ENCODE data around the gene CAPRIN2.

The CAPRIN2 gene

DNA sequence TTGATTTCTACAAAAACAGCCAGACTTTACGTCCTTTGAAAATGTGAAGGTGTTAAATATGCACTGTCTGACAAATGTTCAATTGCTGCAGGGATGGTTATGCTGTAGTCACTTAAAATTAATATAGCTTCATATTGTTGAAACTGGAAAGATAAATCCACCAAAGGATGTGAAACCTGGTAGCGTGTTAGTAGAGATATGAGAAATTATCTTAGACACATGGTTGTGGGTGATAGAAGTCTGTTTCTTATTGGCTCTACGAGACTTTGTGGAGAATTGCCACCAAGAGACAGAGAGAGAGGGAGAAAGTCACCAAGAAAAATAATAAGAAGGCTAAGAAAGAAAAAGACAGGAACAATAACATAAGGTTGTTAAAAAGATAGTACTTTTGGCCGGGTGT is 2.6 kb upstream of the CAPRIN2 start:
- DNase-seq: no peak

DNA sequence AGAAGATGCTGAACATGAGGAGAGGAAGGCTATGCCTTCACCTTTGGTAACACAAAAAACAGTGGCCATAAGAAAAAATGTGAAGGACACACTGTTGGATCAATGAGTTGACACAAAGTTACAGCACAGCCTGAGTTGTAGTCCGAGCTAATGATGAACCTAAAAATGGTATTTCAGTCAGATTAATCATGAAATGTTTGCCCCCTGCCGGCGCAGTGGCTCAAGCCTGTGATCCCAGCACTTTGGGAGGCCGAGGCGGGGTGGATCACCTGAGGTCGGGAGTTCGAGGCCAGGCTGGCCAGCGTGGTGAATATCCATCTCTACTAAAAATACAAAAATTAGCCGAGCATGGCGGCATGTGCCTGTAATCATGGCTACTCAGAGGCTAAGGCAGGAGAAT is 1.3 kb upstream of the CAPRIN2 start:
- no peak for DNase-seq

DNA sequence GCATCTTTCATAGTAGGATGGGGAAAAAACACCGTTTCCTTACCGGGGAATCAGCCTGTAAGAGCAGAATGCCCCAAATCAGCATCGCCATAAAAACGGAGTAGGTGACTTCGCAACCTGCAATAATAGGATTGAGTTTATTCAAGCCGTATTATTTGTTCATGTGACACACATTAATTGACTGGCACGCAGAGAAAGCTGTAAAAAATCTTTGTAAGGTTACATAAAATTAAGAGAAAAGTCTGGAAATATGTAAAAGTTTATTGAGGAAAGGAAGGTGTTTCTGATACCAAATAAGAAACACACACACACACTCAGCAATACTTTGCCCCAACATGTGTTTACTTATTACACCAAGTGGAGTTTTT is 628 bp upstream of the CAPRIN2 start:
- no peak for DNase-seq

DNA sequence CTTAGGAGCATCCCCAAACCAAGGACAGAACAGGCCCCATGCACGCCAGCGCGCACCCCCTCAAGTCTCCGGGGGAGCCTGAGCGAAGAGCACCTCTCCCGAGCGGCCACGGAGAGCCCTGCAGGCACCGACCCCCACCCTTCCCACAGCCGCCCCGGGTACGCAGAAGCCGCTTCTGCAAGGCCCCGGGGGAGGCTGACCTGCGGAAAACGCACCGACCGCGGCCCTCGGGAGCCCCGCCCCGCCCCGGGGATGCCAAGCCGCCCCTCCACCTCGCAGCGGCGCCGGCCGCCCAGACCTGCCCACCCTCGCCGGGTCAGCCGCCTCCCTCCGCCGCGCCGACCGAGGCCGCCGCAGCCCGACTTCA is 385 bp downstream of the CAPRIN2 start:
- DNase-seq: no peak

DNA sequence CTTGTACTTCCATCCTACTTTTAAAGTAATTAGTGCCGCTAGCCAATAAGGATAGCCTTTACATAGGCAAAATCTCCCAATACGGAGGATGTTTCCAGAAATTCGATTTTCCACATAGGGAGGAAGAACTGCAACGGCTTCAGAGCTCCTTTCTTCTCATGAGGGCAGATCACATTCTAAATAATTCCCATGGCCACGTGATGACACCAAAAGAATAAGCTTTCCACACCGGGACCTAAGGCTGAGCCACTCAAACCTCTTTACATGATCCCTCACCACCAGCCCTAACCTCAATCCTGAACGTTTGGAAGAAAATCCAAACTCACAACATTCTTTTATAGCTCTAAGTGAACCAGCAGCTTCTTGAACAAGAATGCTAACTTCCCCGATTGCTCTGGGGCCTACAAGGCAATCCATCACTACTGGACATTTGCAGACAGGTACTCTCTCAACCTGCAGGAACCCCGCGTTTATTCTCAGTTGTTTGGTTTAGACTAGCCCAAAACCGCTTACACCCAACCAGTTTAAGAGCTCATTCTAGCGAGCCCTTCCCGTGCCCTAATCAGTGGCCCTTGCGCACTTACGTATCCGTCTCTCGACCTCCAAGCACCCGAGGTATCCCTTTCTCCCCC is 884 bp downstream of the CAPRIN2 start:
- DNase-seq: no peak

DNA sequence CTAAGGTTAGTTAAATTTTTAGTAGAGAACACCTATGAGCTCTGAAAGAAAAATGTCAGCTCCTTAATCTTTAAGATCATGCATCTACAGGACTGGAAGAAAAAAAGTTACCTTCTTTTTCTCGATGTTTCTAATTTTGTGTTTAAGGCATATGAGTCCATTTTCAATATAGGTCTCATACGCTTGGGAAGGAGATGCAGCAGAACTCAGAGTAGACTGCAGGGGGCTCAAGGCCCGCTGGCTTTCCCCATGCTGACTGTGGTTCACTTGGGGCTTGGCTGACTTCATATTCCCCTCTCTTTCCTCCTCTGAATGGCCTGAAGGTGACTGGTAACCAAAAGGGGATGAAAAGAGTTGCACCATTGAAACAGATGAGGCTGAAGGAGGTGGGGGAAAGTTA is 1.5 kb downstream of the CAPRIN2 start:
- peak; percentile 31 for DNase-seq

DNA sequence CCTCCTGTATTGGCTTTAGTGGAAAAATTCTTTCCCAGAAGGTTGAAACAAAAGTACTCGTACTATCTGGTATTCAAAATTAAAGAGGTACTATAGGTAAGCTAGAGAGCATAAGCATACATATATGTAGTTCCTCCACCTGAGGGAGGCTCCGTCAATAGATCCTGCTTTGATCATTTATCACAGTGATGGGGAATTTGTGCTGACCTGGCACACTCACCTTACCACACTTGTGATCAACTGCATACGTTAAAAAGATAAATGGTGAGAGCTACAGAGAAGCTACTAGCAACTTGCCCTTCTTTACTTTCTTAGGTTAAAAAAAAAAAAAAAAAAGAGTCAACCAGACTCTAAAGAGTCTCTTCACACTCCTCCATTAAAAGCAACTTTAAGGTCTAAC is 2.5 kb downstream of the CAPRIN2 start:
- DNase-seq: no peak

DNA sequence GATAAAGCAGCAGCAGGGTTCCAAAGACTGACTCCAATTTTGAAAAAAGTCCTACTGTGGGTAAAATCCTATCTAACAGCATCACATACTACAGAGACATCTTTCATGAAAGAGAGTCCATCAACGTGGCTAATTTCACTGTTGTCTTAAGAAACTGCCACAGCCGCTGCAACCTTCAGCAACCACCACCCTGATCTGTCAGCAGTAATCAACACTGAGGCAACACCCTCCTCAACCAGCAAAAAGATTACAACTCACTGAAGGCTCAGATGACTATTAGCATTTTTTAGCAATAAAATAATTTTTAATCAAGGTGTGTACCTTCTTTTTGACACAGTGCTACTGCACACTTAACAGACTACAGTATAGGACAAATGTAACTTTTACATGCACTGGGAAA is 6.6 kb downstream of the CAPRIN2 start:
- DNase-seq: no peak

DNA sequence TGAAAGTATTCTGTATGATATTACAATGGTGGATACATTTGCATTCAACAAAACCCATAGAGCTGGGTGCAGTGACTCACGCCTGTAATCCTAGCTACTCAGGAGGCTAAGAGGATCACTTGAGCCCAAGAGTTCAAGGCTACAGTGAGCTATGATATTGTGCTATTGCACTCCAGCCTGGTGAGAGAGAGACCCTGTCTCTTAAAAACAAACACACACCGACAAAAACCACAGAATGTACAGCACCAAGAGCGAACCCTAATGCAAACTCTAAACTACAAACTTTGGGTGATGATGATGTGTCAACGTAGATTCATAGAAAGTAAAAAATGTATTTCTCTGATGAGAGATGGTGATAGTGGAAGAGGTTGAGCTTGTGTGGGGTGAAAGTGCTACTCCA is 8.6 kb downstream of the CAPRIN2 start:
- DNase-seq: no peak

DNA sequence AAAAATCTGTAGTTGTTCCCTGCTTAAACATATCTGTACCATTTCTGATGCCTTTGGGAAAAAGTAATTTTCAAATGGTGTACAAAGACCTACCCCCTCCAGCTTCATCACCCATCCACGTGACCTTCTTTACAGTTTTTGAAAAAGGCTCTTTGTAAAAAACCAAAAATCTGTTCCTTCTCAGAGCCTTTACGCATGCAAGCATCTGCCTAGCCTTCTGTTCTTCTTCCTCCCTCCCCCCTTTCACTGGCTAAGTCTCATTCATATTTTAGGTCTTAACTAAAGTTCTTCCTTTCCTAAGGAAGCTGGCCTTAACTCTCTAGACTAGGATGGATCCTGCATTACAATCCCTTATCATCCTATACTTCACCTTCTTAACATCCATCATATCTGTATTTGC is 10.4 kb downstream of the CAPRIN2 start:
- no peak for DNase-seq

DNA sequence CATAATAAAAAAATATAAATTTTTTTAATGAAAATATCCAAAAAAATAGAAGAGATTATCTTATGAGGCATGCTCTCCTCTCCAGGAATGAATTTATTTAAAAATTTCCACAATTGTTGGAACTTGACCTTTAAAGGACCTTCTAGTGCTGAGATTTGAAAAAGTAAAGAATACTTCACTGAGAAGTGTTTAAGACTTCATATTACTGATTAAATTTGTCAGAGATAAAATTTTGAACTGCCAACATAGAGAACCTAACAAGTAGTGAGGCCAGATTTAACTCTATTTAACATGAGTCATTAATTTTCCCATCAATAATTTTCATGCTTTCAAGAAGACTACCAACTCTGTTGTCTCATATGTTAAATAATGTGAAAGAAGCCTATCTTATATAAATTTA is 14.5 kb downstream of the CAPRIN2 start:
- no peak for DNase-seq

DNA sequence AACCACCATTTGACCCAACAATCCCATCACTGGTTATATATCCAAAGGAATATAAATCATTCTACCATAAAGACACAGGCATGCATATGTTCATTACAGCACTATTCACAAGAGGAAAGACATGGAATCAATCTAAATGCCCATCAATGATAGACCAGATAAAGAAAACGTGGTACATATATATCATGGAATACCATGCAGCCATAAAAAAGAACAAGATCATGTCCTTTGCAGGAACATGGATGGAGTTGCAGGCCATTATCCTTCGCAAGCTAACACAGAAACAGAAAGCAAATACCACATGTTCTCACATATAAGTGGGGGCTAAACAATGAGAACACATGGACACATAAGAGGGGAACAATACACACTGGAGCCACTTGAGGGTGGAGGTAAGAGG is 15.7 kb downstream of the CAPRIN2 start:
- DNase-seq: no peak

DNA sequence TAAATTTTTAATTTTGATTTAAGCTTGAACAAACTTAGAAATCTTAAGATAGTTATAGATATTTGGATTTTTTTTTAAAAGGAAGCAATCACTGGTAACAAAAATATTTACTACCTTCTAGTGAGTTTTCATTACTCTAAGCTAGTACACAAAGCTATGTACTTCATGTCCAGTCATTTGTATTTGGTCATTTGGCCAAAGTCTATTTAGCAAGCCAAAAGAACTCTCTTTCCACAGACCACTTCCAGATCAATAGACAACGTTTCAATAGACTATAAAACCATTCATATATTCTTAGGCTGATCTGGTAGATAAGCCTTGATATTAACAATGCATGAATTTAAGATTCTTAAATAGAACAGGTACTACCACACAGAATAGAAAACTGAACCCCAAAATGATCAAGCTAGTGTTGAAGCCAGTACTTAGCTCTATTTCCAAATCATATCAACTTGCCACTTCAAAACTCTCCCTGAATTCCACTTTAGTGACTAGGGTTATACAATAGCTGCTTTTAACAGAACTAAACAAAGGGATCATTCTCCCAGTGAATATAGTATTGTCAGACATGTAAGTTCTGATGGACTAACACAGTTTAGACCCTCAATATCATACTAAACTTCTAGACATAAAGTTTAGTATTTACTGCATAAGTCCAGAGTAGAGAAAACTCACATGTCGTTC is 21.7 kb downstream of the CAPRIN2 start:
- DNase-seq: no peak

DNA sequence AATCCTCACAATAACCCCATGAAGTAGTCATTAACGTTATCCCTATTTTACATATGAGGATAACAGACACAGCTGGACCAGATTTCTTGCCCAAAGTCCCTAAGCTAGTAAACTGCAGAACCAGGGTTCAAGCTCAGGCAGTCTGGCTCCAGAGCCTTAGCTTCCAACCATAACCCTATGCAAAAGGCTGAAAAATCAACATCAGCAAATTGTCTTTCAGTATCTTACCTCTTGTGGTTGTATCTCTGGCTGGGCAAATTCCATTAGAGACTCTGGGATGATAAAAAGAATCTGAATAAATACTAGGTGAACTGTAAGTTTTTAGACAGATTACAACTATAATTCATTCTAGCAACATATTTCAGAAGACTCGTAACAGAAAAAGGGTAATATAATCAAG is 24.7 kb downstream of the CAPRIN2 start:
- no peak for DNase-seq

DNA sequence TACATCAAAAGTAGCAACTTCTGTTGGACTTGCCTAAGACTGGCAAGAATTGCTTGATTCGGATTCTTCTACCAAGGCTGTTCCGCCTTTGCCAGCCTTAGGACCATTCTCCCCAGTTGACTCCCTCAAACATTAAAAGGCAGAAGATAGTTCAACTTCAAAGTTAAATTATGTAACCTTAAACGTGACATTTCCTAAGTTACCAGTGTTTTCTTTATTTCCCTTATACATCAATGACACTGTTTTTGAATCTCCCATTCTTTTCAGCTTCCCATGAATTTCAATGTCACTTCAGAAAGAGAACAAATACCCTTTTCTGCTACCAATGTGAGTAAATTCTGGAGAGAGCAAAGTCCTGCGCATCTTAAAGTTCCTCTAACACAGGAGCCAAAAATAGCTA is 25.2 kb downstream of the CAPRIN2 start:
- DNase-seq: no peak

DNA sequence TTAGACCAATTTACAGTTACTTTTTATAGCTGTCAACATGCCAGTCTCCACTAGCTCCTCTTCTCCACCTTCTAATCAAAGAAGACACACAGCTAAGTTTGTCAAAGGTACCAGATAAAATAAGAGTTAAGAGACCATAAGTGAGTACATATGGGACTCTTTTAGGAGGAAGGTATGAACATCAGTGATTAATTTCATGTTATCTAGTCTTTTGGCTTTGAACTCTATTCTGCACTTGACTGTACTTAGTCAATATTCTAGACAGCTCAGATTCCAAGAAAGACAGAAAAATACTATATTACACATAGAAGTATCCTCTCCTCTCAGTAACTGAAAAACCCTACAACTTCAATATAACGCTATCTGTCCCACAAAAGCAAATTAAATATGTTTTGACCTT is 28.1 kb downstream of the CAPRIN2 start:
- no peak for DNase-seq

DNA sequence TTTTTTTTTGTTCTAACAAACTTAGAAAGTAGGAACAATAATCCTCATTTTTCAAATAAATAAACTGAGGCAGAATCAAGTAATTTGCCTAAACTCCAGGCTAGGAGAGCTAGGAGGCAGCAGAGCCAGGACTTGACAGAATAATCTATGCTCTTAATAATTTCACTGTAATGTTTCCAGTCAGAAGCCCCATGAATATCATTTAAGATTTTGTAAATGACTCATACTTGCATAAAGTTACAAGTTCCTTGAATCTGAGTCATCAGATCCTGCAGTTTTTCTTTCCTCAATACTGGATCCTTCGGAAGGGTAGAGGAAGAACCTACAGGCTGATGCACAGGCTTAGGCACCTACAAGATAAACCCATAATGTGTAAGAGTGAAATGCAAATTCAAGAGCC is 29.0 kb downstream of the CAPRIN2 start:
- DNase-seq: no peak

DNA sequence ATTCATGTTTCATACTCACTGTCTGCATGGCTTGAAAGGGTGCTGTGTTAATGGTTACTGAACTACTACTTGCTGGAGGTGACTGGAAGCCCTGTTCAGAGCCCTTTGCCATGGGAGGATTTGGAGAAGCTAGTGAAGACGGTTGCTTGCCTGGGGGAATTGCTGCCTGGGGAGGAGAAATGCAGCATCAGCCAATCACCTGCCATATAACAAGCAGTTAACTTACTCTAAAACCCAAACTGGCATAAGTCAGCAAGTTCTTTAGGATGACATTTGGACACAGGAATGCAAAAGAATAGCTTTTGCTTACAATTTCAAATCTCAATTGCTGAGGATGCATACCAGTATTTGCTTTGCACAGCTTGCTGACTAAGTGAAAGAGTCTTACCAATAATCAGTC is 35.7 kb downstream of the CAPRIN2 start:
- no peak for DNase-seq

DNA sequence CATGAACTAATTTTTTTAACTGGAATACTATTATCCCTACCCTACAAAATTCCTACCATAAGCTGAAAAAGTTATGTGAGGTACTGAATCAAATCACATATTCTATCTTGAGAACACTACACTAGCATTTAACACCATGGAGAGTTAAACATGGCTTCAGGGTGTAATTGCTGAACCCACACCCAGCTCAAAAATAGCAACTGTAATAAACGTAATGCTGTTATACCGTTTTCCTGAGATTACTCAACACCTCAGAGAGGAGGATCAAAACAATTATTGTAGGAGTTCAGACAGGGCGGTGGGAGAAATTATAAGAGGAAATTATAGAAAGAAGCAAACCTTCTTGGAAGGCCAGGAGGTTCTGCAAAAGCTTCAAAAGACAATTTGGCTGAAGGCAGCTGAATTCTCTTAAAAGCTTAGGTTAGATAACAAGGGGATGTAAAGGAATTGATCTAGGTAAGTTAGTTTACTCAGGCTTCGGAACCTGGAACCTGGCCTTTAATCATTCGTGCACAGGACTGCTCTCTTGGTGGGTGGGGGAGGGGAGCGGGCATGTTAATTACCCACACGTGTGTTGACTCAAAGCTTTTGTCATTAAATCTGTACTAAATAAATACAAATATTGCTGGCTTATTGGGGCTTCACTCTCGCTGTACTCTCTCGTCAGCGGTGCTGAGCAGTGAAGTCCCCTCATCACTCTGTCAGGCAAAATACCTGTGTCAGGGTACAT is 47.0 kb downstream of the CAPRIN2 start:
- DNase-seq: no peak

DNA sequence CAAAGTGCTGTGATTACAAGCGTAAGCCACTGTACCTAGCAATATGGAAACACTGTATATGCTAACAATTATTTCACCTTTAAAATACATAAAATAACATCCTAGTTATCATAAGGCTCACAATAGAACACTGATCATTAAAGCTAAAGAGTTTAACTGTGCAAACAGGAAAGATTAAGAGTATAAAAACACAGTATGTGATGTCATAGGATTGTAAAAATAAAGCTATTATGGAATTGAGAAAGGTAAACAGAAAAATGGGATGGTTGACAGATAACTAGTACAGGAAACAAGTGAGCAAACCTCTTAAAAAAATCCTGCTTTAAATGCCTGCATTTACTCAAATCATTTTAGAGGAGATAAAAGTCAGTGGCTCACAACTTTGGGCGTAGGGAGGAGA is 48.3 kb downstream of the CAPRIN2 start:
- no peak for DNase-seq

DNA sequence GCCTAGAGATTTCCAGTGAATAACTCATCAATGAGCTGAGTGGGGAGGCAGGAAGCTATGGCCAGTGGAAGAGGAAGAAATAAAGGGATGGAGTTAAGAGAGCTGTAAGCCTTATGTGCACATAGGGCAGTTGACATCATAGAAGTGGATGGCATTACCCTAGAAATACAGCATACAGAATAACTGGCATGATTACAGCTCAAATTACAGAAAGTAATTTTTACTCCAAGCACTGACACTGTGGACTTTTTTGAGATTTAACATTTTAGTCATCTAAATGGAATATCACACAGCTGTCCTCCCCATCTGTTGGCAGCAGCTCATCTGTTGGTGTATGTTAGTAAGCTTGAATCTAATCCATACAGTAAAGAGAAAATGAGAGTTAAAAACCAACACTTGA is 53.7 kb downstream of the CAPRIN2 start:
- DNase-seq: no peak

DNA sequence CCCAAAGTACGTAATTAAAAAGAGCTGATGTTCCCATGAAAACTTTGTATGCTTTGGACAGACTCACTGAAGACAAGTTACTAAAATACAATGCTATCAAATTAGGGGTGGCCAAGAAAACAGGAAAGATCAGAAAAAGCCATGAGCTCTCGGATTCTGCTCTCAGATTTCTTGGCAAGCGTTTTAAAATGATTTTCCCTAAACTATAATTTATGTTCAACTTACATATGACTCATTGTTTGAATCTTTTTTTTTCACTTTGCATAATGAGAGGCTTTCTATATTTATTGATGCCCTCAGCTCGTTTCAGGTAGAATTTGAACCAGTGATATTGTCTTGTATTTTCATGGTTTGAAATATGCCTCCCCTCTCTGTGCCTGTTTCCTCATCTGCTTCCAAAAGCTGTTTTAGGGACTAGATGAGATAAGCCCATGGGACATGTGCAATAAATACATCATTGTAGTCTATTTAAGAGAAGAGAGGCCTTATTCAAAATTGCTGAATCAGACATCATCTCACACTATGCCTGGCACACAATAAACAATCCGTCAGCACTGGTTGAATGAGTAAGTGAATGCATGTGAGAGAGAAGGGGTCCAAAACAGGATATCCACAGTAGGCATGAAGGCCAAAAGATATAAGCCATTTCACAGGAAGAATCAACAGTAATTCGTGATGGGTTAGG is 54.4 kb downstream of the CAPRIN2 start:
- no peak for DNase-seq

DNA sequence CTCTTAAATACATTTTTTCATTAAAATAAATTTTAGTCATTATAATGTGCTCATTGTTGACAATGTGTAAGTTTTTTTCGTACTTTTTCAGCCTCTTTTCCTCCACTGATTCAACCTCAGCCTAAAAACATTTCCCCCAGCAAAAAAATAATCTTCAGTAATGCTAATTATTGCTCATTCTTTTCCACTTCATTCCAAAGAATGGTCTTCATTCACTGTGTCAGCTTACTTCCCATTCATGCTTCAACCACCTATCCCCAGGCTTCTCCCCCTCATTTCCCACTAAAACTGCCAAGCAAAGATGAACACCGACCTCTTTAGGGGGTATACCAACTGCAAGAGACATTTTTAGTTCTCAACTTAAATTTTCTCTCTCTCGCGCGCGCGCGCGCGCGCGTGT is 56.4 kb downstream of the CAPRIN2 start:
- no peak for DNase-seq

DNA sequence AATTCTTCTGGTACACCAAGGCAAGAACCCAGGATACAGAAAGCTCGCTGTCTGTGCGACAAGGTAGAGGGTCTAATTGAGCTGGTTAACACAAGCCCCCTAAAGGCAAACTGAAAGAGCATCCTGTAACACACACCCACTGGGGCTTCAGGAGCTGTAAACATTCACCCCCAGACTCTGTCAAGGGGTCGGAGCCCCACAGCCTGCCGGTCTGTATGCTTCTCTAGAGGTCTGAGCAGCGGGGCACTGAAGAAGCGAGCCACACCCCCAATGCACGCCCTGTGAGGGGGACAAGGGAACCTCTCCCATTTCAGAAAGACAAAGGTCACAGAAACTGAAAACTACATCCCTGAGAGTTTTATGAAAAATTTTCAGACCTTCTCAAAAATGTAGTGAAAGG is 57.8 kb downstream of the CAPRIN2 start:
- no peak for DNase-seq
